Activated T-helper 1 cell treated with anti-CD3 and anti-CD28 coated beads, Interleukin-2, amount 50 U/mL, for 16 hours (primary cell): ENCODE measurements around the gene ESR1.
"Not testable (repeated sequence)": the region's sequence is repeated elsewhere in the genome, so short reads cannot be mapped to it uniquely, and the experiment has no call there.

Source experiments
- DNase-seq, 2 donors: peaks; one replicate each; pipeline ENCODE4 v3.0.0-alpha.2; 2020; ENCODE audit warnings: low read depth in 1 of 2, low spot score in 1 of 2

The ESR1 gene

GRCh38 chr6:151894426-151894825 lies 86.9 kb downstream of the ESR1 start:
- not testable (repeated sequence) for DNase-seq

- DNase-seq = not testable (repeated sequence)
Observed at GRCh38 chr6:151899221-151899620, 91.7 kb downstream of the ESR1 start.

GRCh38 chr6:151899796-151900195 lies 92.3 kb downstream of the ESR1 start:
- DNase-seq = not testable (repeated sequence)

GRCh38 chr6:151900256-151900655 lies 92.8 kb downstream of the ESR1 start:
- no peak for DNase-seq

GRCh38 chr6:151901009-151901411 lies 93.5 kb downstream of the ESR1 start:
- no peak for DNase-seq

- no peak for DNase-seq
Observed at GRCh38 chr6:151904631-151905030, 97.1 kb downstream of the ESR1 start.

- DNase-seq = no peak
Observed at GRCh38 chr6:151905072-151905471, 97.6 kb downstream of the ESR1 start.

- DNase-seq = no peak
Observed at GRCh38 chr6:151905854-151906253, 98.4 kb downstream of the ESR1 start.

- DNase-seq = no peak
Observed at GRCh38 chr6:151911401-151911800, 103.9 kb downstream of the ESR1 start.

- no peak for DNase-seq
Observed at GRCh38 chr6:151914484-151914883, 107.0 kb downstream of the ESR1 start.

- DNase-seq = no peak
Observed at GRCh38 chr6:151916075-151916474, 108.6 kb downstream of the ESR1 start.

GRCh38 chr6:151916680-151917164 lies 109.2 kb downstream of the ESR1 start:
- DNase-seq = no peak

GRCh38 chr6:151917531-151918329 lies 110.2 kb downstream of the ESR1 start:
- no peak for DNase-seq

GRCh38 chr6:151940307-151940706 lies 132.8 kb downstream of the ESR1 start:
- no peak for DNase-seq

GRCh38 chr6:151948002-151948743 lies 140.7 kb downstream of the ESR1 start:
- DNase-seq = no peak

GRCh38 chr6:151958332-151958731 lies 150.8 kb downstream of the ESR1 start:
- DNase-seq = no peak

GRCh38 chr6:151959086-151959485 lies 151.6 kb downstream of the ESR1 start:
- no peak for DNase-seq

- no peak for DNase-seq
Observed at GRCh38 chr6:151961809-151962208, 154.3 kb downstream of the ESR1 start.

GRCh38 chr6:151962246-151962846 lies 154.9 kb downstream of the ESR1 start:
- no peak for DNase-seq

GRCh38 chr6:151963001-151963400 lies 155.5 kb downstream of the ESR1 start:
- DNase-seq = no peak

- not testable (repeated sequence) for DNase-seq
Observed at GRCh38 chr6:151964412-151964811, 156.9 kb downstream of the ESR1 start.
